Coronary artery (tissue), 2 donors: ENCODE measurements around the gene MSX1.

ENCODE experiments used
- DNase-seq: peaks from one replicate; pipeline ENCODE4 v3.0.0-alpha.2; 2017; ENCODE audit warnings: low spot score
- H3K27ac ChIP-seq, 2 donors: fragments of 200-600 bp; sonication (generic); one replicate each; pipeline ENCODE4 v1.5.1; 2016 to 2019
- H3K4me3 ChIP-seq: fragments of 200-600 bp; sonication (generic); 2 replicates; pipeline ENCODE4 v1.5.1; 2016; ENCODE audit warnings: mild to moderate bottlenecking, moderate library complexity
- TF ChIP-seq, protein P1 (sequence below): fragments of 200-600 bp; sonication (generic); IDR thresholded peaks from one replicate; pipeline ENCODE4 v1.5.1; 2019; ENCODE audit warnings: antibody characterized with exemption

MSX1 gene

DNA sequence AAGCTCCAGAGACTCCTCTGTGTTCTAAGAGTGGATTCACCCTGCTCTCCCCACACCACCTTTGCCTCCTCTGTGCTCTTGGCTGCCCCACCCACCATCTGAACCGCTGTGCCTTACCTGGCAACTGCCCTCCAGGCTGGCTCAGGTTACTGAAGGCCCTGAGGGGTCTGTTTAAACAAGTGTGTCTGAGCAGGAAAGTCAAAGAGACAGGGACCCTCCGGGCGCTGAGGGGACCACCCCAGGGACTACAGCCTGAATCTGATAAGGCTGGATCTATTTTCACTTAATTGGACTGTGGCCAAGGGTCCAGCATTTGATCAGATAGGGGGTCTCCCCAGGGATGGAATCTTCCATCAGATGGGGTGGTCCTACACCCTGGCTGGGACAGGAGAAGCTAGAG is 10.4 kb upstream of the MSX1 start:
- TF ChIP-seq, protein P1, sequence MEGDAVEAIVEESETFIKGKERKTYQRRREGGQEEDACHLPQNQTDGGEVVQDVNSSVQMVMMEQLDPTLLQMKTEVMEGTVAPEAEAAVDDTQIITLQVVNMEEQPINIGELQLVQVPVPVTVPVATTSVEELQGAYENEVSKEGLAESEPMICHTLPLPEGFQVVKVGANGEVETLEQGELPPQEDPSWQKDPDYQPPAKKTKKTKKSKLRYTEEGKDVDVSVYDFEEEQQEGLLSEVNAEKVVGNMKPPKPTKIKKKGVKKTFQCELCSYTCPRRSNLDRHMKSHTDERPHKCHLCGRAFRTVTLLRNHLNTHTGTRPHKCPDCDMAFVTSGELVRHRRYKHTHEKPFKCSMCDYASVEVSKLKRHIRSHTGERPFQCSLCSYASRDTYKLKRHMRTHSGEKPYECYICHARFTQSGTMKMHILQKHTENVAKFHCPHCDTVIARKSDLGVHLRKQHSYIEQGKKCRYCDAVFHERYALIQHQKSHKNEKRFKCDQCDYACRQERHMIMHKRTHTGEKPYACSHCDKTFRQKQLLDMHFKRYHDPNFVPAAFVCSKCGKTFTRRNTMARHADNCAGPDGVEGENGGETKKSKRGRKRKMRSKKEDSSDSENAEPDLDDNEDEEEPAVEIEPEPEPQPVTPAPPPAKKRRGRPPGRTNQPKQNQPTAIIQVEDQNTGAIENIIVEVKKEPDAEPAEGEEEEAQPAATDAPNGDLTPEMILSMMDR: no peak
- Histone ChIP-seq H3K4me3 (no peak overlapping the region), H3K27ac (no peak overlapping the region)
- DNase-seq: no peak

DNA sequence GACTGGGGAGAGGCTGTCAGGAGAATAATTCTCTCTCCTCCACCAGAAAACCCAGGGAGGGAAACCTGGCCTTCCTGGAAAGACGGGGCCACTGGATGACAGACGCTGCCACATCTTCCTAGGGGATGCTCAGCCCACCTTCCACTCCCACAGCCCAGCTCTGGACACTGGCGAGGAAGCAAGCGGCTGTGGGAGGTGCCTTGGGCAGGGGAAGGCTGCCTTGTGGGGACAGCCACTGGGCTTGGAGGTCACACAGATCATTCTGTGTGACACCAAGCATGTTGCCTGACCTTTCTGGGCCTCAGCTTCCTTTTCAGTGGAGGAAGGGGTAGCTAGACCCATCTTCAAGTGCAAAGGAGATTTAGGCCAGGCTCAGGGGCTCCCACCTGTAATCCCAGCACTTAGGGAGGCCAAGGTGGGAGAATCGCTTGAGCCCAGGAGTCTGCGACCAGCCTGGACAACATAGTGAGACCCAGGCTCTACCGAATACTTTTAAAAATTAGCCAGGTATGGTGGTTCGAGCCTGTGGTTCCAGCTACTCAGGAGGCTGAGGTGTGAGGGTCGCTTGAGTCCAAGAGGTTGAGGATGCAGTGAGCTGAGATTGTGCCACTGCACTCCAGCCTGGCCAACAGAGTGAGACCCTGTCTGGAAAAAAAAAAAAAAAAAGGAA is 9.8 kb upstream of the MSX1 start:
- no peak overlapping the region for H3K4me3 ChIP-seq
- DNase-seq: no peak
- TF ChIP-seq, protein P1: no peak
- no peak overlapping the region for H3K27ac ChIP-seq

DNA sequence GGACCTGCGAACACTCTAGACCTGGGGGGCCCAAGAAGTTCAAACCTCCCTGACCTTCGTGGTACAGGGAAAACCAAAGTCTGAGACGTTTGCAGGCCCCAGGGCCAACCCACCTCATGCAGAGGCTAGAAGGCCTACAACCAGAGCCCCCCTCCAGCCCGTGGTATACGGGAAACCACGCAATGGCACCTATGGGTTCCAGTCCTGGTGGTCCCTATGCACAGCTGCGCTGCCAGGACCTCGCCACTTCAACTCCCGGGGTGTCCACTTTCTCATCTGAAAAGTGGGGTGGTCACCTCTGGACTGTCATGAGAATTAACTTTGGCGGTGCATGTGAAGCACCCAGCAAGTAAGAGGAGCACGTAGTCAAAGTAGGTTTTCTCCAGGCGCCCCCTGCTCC is 8.4 kb upstream of the MSX1 start:
- Histone ChIP-seq H3K27ac (no peak overlapping the region), H3K4me3 (no peak overlapping the region)
- TF ChIP-seq, protein P1: no peak
- DNase-seq: no peak

DNA sequence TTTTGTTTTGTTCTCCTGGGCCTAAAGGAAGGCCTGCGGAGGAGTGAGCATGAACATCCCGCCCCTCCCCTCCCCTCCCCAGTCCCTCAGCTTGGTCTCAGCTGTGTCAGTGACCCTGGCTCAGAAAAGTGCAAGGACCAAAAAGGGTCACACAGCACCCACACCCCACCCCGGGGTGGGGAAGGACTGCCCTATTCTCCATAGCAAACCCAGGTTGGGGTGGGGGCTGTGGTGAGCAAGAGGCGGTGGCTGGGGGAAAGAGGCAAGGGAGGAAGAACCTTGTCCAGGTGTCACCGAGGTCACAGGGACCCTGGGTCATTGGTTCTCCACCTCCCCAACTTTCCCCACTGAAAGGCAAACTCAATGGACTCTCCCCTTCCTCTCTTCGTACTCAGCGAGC is 7.6 kb upstream of the MSX1 start:
- Histone ChIP-seq H3K27ac (no peak overlapping the region), H3K4me3 (no peak overlapping the region)
- TF ChIP-seq, protein P1: no peak
- DNase-seq: no peak

DNA sequence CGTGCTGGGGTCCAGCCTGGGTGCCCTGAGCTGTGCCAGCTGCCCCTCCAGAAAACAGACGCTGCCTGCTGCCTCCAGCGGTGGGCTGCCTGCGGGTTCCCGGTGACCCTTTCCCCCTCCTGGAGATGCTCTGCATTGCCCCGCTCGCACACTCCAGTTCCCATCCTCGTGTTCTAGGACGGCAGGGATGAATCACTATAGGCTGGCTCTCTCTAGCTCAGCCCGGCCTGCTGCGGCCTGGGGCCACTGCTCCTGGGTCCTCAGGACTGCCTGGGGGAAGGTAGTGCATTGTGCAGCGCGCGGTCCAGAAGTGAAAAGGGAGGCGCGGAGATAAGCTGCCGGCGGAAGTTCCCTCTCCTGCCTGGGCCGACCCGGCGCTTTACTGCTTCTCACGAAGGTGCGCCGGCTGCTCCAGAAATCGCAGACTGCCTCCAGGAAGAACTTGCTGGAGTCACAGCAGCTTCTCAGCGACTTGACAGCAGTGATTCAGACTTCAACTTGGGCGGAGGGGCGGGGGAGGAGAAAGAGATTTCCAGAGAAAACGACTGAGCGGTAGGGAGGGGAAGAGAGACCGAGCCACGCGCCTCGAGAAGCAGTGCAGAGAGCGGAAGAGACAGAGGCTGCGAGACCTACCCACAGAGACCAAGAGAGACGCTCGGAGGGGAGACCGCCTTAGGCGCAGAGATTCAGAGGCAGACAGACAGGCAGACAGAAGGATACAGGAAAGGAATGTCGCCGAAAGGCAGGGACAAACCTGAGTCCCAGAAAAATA is 6.7 kb upstream of the MSX1 start:
- TF ChIP-seq, protein P1: no peak
- H3K4me3 ChIP-seq: peak overlapping the region; percentile 66
- no peak for DNase-seq
- H3K27ac ChIP-seq: peak overlapping the region in 1 of 2 donors; percentile 40

DNA sequence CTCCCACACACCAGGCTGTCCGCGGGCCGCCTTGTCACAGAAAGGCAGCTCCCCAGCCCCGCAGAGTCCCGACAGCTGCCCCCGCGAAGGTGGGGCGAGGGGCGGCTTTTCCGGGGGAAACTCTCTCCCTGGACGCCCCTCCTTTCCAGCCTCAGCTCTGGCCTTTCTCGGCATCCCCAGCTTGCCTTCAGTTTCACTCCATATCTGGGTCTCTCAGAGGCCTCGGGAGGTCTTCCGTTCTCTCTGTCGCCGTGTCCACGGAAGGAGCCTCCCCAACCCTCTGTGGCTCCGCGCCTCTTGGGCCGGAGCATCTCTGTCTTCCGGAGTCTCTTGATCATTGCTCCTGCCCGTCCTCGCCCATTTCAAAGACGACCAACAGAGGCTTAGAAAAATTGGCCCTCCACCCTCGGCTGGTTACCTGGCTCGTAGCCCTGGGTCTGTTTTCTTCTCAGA is 6.1 kb upstream of the MSX1 start:
- no peak for DNase-seq
- TF ChIP-seq, protein P1: no peak
- peak overlapping the region in 1 of 2 donors; percentile 40 for H3K27ac ChIP-seq
- peak overlapping the region; percentile 66 for H3K4me3 ChIP-seq
